ENCODE data around the gene TUBB6.
A peak's percentile ranks its signal among the peaks of the same experiment; 100 is the strongest.

The TUBB6 gene

DNA sequence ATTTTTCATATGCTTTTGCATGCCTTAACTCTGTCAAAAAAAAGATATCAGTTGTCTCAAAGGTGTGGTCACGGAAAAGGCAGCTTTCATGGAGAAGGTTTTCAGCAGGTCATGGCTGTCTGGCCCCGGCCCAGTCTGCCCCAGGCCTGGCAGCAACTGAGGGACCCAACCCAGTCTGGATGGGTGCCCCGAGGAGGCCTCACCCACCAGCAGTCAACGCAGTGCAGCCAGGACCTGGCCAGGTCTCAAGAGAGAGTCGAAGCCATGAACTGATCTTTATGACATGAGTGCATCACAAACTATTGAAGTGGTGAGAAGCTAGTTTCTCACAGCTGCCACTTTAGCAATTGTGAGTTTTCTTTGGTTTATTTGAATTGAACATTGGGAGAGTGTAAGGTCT, 7.9 kb downstream of the TUBB6 start:
- no peak for DNase-seq

DNA sequence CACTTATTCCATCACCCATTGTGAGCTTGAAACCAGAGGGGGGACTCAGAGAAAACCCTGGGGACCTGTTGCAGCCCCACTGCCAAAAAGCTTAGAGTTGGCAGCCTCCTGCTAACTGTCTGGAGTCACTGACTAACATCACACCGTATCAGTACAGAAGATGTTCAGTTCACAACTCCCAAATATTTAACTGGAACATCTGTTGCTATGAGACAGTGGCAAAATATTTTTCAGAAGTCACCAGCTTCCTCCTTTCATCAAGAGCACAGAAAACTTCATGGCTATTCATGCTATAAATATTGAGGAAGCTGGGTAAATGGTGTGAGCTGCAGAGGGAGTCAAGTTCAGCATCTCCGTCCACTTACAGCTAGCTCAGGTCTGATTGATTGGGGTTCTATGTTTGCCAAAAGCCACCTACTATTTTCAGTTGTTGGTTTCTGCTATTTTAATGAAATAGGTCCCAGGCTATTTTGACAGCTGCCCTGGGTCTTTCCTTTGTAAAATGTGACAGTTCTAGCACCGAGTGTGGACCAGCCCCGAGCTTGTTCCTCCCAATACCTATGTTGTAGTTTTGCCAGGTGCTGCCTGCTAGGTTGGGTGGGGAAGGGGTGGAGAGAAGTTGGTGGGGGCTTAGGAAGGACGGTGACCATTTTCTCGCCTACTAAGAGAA, 9.8 kb downstream of the TUBB6 start:
- DNase-seq: no peak

DNA sequence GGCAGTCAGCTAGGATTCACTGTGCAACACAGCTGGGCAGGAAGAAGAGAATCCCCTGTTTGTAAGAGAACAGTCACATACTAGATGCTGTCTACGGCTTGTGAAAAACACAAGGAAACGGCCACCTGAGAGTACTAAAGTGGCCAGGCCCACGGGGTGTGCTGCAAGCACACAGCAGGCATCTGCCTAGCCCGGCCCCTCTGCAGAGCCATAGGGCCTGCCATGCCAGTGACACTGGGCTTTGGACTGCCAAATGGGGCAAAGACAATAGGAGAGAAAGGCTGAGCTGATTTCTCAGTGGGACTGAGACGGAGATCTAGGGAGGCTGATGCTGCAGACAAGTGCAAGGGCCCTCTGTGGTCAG, 10.3 kb downstream of the TUBB6 start:
- DNase-seq: no peak

DNA sequence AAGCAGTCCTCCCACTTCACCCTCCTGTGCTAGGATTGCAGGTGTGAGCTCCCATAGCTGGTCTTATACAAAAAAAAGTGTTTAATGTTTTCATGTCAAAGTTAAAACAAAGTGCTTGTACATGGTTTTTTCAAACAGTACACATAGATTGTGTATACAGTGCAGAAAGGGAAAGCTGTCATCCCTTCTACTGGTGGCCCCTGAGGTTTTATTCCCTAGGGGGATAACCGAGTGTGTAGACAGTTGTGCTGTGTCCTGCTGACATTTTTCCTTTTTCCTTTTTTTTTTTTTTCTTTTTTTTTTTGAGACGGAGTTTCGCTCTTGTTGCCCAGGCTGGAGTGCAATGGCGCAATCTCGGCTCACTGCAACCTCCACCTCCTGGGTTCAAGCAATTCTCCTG, 10.8 kb downstream of the TUBB6 start:
- DNase-seq: no peak

GRCh38 chr18:12321333-12321732, 13.3 kb downstream of the TUBB6 start:
- no peak for DNase-seq

DNA sequence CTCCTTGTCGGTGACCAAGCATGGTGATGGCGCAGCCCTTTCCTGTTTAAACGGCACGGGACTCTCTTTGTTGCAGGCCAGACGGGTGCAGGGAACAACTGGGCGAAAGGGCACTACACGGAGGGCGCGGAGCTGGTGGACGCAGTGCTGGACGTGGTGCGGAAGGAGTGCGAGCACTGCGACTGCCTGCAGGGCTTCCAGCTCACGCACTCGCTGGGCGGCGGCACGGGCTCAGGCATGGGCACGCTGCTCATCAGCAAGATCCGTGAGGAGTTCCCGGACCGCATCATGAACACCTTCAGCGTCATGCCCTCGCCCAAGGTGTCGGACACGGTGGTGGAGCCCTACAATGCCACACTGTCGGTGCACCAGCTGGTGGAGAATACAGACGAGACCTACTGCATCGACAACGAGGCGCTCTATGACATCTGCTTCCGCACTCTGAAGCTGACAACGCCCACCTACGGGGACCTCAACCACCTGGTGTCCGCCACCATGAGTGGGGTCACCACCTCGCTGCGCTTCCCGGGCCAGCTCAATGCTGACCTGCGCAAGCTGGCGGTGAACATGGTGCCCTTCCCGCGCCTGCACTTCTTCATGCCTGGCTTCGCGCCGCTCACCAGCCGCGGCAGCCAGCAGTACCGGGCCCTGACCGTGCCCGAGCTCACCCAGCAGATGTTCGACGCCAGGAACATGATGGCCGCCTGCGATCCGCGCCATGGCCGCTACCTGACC, 17.1 kb downstream of the TUBB6 start:
- no peak for DNase-seq

- no peak for DNase-seq
Measured at GRCh38 chr18:12325726-12326245, 17.7 kb downstream of the TUBB6 start.

DNA sequence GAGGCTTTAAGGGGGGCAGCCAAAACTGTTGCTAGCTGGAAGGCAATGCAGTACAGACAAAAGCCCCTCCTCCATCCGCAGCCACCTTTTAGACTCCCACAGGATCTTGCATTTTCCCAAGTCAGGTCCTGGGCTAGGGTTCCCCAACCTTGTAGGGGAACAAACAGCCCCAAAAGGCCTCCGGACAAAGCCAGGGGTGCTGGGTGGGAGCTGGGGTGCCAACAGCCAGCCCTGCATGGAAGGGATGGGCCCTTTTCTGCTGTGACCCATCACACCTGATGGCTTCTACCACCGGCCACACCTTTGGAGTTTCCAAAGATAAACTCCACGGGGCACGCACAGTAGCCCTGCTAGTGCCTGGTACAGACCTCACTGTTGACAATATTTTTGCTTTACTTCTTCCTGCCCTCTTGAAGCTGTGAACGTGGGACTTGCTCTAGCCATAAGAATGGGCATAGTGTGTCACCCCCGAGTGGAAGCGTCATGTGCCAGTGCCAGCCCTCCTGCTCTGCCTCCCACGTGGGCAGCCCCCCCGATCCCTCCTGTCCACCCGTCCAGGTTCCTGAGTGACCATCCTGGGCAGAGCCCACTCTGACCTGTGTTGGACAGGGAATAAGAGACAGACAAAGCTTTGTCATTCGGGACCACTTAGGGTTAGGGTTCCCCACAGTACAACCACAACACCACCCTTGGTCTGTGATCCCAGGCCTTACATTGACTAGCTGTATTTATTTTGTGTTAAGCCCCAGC, 18.8 kb downstream of the TUBB6 start:
- no peak for DNase-seq

- DNase-seq: peak; percentile 71
Measured at GRCh38 chr18:12327510-12328178, 19.6 kb downstream of the TUBB6 start.

GRCh38 chr18:12328179-12328823, 20.3 kb downstream of the TUBB6 start:
- DNase-seq: no peak

DNA sequence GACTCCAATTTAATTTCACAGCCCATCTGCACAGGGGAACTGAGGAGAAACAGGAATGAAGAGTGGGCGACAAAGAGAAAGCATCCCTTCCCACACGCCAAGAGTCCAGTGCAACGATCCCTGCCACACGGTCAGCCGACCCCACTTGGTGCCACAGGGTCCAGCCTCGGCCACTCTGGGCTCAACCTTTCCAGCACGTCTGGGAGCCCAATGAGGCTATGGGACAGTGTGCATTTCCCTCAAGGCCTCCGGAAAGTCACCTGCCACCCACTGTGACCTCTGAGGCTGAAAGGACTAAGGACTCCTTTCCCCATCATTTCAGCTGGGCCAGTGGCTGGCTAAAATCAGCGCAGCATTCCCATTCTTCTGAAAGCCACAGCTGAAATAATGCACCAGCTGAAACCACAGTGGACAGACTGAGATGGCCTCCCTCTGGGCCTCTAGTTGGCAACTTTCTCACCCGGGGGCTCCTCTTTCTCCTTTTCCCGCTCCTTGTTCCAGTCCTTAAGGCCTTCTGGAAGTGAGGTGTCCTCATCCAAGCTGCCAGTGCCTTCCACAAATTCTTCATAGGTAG, 21.2 kb downstream of the TUBB6 start:
- DNase-seq: no peak

GRCh38 chr18:12330766-12331165, 22.7 kb downstream of the TUBB6 start:
- DNase-seq: no peak

DNA sequence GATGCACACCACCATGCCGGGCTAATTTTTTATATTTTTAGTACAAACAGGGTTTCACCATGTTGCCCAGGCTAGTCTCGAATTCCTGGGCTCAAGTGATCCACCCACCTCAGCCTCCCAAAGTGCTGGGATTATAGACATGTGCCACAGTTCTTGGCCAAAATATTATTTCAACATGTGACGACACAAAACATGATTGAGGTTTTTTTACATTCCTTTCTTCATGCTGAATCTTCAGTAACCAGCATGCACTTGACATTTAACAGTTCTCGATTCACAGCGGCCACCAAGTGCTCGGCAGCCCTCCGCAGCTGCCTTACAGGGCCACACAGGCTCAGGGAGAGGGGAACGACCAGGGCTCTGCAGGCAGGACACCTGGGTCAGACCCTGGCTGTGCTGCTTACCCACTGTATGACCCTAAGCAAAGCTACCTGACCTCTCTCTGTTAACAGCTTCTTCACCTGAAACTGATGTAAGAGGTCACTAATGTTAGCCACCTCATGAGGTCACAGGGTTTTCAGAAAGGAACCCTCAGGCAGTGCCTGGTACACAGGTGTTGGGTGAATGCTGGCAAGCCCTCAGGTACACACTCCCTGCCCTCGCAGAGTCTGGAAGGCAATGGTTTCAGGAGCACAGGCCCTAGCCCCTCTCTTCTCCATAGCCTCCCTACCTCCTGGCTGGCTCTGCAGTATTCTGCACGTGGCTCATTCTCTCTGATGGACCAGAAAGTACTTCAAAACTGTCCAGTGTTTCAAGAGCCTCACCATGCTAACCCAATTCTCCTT, 25.7 kb downstream of the TUBB6 start:
- DNase-seq: no peak

GRCh38 chr18:12334366-12334808, 26.3 kb downstream of the TUBB6 start:
- DNase-seq: no peak

GRCh38 chr18:12334863-12335262, 26.8 kb downstream of the TUBB6 start:
- DNase-seq: no peak

DNA sequence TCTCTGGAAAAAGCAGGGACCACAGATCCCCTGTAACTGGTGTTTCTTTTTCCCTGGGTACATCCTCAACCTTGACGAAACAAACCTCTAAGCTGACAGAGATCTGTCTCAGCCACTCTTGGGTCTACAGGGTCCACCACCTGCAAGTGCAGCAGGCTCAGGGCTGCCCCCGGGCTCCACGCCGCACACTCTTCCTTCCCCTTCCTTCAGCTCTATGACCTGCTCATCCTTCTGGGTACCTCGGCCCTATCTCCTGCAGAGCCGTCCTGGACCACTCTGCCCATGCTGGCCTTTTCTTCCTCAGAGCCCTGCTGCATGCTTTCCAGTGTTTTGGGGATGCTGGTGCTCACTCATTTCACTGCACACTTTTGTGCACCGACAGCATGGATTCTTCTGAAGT, 27.5 kb downstream of the TUBB6 start:
- DNase-seq: no peak

GRCh38 chr18:12336171-12336613, 28.2 kb downstream of the TUBB6 start:
- DNase-seq: no peak

DNA sequence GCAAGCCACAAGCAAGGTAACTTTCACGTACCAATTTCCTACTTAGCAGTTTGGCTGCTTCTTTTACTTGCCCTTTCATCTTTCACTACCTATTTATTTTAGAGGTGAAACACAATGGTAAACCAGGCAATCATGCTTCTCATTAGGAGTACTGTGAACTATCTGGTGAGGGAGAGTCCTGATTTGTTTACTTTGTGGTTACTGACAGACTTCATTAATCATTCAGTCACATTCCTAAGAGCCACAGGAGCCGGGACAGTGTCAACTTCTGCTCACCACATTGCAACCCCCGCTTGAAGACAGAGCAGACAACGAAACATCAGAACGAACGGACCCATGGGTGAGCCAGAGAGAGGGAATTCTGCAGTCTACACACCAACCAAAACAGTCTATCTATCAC, 28.8 kb downstream of the TUBB6 start:
- no peak for DNase-seq

DNA sequence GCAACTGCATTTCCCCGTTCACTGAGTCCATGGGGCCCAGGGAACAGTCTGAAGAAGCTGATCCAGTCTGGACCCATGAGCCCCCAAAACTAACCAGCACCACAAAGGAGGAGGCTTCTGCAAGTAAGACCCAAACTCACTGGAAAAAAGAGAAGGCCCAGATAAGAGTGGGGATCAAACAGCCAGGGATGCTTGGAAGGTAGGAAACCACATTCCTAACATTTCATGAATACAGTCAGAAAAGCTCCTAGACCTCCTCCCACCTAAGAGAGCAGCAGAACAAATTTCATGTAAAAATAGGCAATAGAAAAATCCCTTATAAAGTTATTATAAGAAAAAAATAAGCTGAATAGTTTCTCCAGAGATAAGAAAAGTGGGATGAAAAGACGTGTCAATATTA, 30.3 kb downstream of the TUBB6 start:
- DNase-seq: no peak

- DNase-seq: no peak
Measured at GRCh38 chr18:12340945-12341660, 33.1 kb downstream of the TUBB6 start.

GRCh38 chr18:12342661-12343060, 34.6 kb downstream of the TUBB6 start:
- no peak for DNase-seq

Measured in activated CD8-positive, alpha-beta memory T cell treated with anti-CD3 and anti-CD28 coated beads, Interleukin-2, amount 50 U/mL, for 4 hours (primary cell).